Neural cell (in vitro differentiated cells): ENCODE measurements around the gene GTPBP10.

Experiments used
- CTCF ChIP-seq: fragments of 450-650 bp; IDR thresholded peaks from 2 replicates; pipeline ENCODE4 v1.5.1; 2014; ENCODE audit warnings: antibody characterized with exemption, mild to moderate bottlenecking, moderate library complexity; ENCODE audit not compliant: poor library complexity, severe bottlenecking
- SMC3 ChIP-seq: fragments of 450-650 bp; conservative IDR thresholded peaks from 2 replicates; pipeline ENCODE4 v1.6.1; 2014; ENCODE audit warnings: antibody characterized with exemption, mild to moderate bottlenecking, moderate library complexity; ENCODE audit not compliant: poor library complexity
- TAF1 ChIP-seq: IDR thresholded peaks from 2 replicates; pipeline ENCODE4 v1.6.1; 2012; ENCODE audit warnings: low read depth

GRCh38 chr7:90326500-90326899, 20.0 kb upstream of the GTPBP10 start:
- no peak for TF ChIP-seq CTCF
- TF ChIP-seq TAF1 = no peak
- no peak for TF ChIP-seq SMC3
